Measurements from ENCODE around the gene MRPL27. TPM values are rescaled to one million over a fixed set of nuclear protein-coding genes. Genes with fewer than 3 reads are reported as not detected.
A peak's percentile ranks its signal among the peaks of the same experiment; 100 is the strongest.

MRPL27 gene
- total RNA-seq, 6 experiments from 2014 or later = 34.3 to 69.4 (median 38.6) TPM

GRCh38 chr17:50362661-50363060, 10.3 kb downstream of the MRPL27 start:
- ATAC-seq (no peak), DNase-seq (no peak)
- Histone ChIP-seq H3K27me3 (no peaks in the 10 kb centered on the region), H3K36me3 (peaks cover 0 to 19% (median 2%) of the 10 kb centered on the region in 4 donors), H3K4me3 (no peak overlapping the region), H3K4me1 (peaks cover 0 to 16% (median 0%) of the 10 kb centered on the region in 4 donors), H3K9me3 (no peaks in the 10 kb centered on the region), H3K27ac (no peak overlapping the region)
- intact Hi-C loops (cut with DNase I) = no loop called here
- WGBS (ENCODE audit: insufficient coverage, low coverage, low lambda C conversion rate, missing lambda C conversion rate) = 56% methylated on average over 6 of the region's 7 CpGs
- TF ChIP-seq, protein P1, sequence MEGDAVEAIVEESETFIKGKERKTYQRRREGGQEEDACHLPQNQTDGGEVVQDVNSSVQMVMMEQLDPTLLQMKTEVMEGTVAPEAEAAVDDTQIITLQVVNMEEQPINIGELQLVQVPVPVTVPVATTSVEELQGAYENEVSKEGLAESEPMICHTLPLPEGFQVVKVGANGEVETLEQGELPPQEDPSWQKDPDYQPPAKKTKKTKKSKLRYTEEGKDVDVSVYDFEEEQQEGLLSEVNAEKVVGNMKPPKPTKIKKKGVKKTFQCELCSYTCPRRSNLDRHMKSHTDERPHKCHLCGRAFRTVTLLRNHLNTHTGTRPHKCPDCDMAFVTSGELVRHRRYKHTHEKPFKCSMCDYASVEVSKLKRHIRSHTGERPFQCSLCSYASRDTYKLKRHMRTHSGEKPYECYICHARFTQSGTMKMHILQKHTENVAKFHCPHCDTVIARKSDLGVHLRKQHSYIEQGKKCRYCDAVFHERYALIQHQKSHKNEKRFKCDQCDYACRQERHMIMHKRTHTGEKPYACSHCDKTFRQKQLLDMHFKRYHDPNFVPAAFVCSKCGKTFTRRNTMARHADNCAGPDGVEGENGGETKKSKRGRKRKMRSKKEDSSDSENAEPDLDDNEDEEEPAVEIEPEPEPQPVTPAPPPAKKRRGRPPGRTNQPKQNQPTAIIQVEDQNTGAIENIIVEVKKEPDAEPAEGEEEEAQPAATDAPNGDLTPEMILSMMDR (IDR thresholded peaks at IDR 0.05) = no peak
- TF ChIP-seq POLR2A (IDR thresholded peaks at IDR 0.05) = no peak

- intact Hi-C loops (cut with DNase I) = no loop called here
- 22% methylated on average over 9 of the region's 11 CpGs for WGBS (ENCODE audit: insufficient coverage, low coverage, low lambda C conversion rate, missing lambda C conversion rate)
- H3K9me3 ChIP-seq = no peaks in the 10 kb centered on the region
- H3K27me3 ChIP-seq = no peaks in the 10 kb centered on the region
- peaks cover 0 to 16% (median 0%) of the 10 kb centered on the region in 4 donors for H3K4me1 ChIP-seq
- peak; percentile 78 to 85 (median 82) for ATAC-seq
- H3K4me3 ChIP-seq = no peak overlapping the region
- no peak for TF ChIP-seq POLR2A (IDR thresholded peaks at IDR 0.05)
- TF ChIP-seq, protein P1 (IDR thresholded peaks at IDR 0.05) = peak; percentile 61 to 79 (median 78)
- peak in 2 of 3 donors; percentile 52 to 72 for DNase-seq
- H3K36me3 ChIP-seq = peaks cover 0 to 11% (median 0%) of the 10 kb centered on the region in 4 donors
- H3K27ac ChIP-seq = no peak overlapping the region
Measured at GRCh38 chr17:50361561-50362480, 11.2 kb downstream of the MRPL27 start.

- Histone ChIP-seq H3K27ac (no peak overlapping the region), H3K36me3 (peaks cover 0 to 14% (median 3%) of the 10 kb centered on the region in 4 donors), H3K9me3 (no peaks in the 10 kb centered on the region), H3K27me3 (no peaks in the 10 kb centered on the region), H3K4me3 (no peak overlapping the region), H3K4me1 (peaks cover 0 to 16% (median 0%) of the 10 kb centered on the region in 4 donors)
- no peak for TF ChIP-seq POLR2A (IDR thresholded peaks at IDR 0.05)
- TF ChIP-seq, protein P1 (IDR thresholded peaks at IDR 0.05) = no peak
- DNase-seq = peak in 2 of 3 donors; percentile 35 to 39
- 87% methylated on average over 8 of the region's 11 CpGs for WGBS (ENCODE audit: insufficient coverage, low coverage, low lambda C conversion rate, missing lambda C conversion rate)
- intact Hi-C loops (cut with DNase I) = no loop called here
- no peak for ATAC-seq
Measured at GRCh38 chr17:50360486-50361115, 12.4 kb downstream of the MRPL27 start.

GRCh38 chr17:50359998-50360461, 13.0 kb downstream of the MRPL27 start:
- WGBS (ENCODE audit: insufficient coverage, low coverage, low lambda C conversion rate, missing lambda C conversion rate) = no CpG with 5 or more reads among the region's 14 CpGs
- Histone ChIP-seq H3K4me1 (peaks cover 0 to 16% (median 0%) of the 10 kb centered on the region in 4 donors), H3K27me3 (no peaks in the 10 kb centered on the region), H3K36me3 (peaks cover 0 to 14% (median 4%) of the 10 kb centered on the region in 4 donors), H3K4me3 (no peak overlapping the region), H3K27ac (no peak overlapping the region), H3K9me3 (no peaks in the 10 kb centered on the region)
- DNase-seq (peak in 2 of 3 donors; percentile 40), ATAC-seq (no peak)
- no peak for TF ChIP-seq POLR2A (IDR thresholded peaks at IDR 0.05)
- TF ChIP-seq, protein P1 (IDR thresholded peaks at IDR 0.05) = no peak
- intact Hi-C loops (cut with DNase I) = loop anchor here in 1 of 2 donors (10.0 kb wide), 1 partner anchor 125 kb away; no protein-coding TSS in a partner anchor
